C4-2B (cell line): ENCODE measurements around the gene PLA2G4B.

Experiments used
- ZFX ChIP-seq: fragments of 450-650 bp; IDR thresholded peaks from 2 replicates; pipeline ENCODE4 v1.6.1; 2017
- TF ChIP-seq, protein P1 (sequence below): fragments of 450-650 bp; conservative IDR thresholded peaks from 2 replicates; pipeline ENCODE4 v1.5.1; 2017; ENCODE audit warnings: mild to moderate bottlenecking

DNA sequence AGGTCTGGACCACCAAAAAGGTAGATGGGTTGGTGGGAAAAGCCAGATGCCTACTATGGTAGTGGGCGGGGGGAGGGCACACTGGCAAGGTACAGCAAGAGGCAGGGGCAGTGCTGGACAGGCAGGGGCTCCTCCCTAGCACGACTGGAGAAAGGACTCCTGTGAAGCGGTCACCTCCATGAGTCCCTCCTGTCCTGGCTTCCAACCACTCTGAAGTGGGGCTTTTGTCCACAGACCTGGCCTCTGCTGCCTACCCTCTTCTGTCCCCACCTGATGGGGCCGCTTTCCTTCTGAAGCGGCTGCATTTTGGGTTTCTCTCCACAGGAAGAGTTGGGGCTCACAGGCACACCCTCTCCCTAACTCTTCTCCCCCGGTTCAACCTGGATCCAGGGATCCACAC, 57.9 kb downstream of the PLA2G4B start:
- TF ChIP-seq, protein P1, sequence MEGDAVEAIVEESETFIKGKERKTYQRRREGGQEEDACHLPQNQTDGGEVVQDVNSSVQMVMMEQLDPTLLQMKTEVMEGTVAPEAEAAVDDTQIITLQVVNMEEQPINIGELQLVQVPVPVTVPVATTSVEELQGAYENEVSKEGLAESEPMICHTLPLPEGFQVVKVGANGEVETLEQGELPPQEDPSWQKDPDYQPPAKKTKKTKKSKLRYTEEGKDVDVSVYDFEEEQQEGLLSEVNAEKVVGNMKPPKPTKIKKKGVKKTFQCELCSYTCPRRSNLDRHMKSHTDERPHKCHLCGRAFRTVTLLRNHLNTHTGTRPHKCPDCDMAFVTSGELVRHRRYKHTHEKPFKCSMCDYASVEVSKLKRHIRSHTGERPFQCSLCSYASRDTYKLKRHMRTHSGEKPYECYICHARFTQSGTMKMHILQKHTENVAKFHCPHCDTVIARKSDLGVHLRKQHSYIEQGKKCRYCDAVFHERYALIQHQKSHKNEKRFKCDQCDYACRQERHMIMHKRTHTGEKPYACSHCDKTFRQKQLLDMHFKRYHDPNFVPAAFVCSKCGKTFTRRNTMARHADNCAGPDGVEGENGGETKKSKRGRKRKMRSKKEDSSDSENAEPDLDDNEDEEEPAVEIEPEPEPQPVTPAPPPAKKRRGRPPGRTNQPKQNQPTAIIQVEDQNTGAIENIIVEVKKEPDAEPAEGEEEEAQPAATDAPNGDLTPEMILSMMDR: no peak
- no peak for TF ChIP-seq ZFX
